GM15510 (cell line): ENCODE measurements around the gene IFT25.

Experiments
- POLR2A ChIP-seq: IDR thresholded peaks from 3 replicates; pipeline ENCODE4 v1.6.1; 2011; ENCODE audit warnings: borderline replicate concordance; ENCODE audit not compliant: insufficient read length; ENCODE audit errors: extremely low read depth

IFT25 gene

DNA sequence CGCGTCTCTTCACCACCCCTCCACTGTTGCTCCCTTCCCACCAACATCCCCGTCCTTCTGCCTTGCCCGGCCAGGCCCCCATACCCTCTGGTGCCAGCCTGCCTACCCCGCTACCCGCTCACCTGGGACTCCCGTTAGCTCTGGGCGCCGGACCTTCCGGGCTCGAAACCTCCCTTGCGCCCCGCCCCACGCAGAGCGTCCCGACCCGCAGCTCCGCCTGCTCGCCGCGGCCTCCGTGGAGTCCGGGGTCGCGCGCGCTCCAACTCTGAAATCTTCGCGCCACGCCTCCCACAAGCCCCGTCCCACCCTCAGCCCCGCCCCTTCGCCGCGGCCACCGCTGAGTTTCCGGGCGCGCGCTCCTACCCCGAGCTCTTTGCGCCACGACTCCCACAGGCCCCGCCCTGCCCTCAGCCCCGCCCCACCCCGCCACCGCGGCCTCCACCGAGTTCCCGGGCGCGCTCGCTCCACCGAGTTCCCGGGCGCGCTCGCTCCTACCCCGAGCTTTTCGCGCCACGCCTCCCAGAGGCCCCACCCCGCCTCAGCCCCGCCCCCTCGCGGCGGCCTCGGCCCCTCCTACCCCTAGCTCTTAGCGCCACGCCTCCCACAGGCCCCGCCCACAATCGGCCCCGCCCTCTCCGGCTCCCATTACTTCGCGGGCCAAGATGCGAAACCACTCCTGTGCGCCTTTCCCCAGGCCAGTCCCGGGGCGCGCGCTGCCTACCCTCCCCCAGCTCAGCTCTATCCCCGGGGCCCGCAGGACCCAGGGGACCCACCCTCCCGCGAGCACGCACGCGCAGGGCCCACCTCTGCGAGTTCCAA is at the start of gene IFT25:
IFT25 (minus strand) TSS at position 267 of the 819 bp plus-strand sequence. CDS start 5,617 bp downstream, outside the sequence.
- TF ChIP-seq POLR2A: peak; percentile 88

- TF ChIP-seq POLR2A: no peak
Observed at GRCh38 chr1:53992085-53992874, 46.8 kb upstream of the IFT25 start.

DNA sequence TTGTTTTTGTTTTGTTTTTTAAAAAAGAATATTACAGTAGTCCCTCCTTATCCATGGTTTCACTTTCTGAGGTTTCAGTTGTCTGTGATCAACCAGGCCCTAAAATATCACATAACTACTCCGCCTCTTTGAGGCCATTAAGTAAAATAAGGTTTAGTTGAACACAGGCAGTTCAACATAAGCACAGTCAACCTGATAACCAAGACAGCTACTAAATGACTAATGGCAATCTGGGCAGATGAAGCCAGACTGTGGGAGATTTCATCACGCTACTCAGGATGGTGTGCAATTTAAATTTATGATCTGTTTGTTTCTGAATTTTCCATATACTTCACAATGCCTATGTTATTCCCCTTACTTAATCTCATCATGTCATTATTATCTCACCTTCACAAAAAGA is 42.4 kb upstream of the IFT25 start:
- no peak for TF ChIP-seq POLR2A

- no peak for TF ChIP-seq POLR2A
Observed at GRCh38 chr1:53986458-53986857, 41.0 kb upstream of the IFT25 start.

DNA sequence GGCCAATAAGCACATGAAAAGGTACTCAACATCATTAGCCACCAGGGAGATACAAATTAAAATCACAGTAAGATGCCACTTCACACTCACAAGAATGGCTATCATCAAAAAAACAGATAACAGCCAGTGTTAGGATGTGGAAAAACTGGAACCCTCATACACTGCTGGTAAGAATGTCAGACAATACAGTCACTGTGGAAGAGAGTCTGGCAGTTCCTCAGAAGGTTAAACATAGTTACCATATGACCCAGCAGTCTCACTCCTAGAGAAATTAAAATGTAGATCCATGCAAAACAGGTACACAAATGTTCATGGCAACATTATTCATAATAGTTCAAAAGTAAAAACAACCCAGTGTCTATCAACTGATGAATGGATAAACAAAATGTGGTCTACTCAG is 39.2 kb upstream of the IFT25 start:
- no peak for TF ChIP-seq POLR2A

GRCh38 chr1:53982763-53983104 is 37.2 kb upstream of the IFT25 start:
- TF ChIP-seq POLR2A: no peak

- no peak for TF ChIP-seq POLR2A
Observed at GRCh38 chr1:53982034-53982762, 36.7 kb upstream of the IFT25 start.

GRCh38 chr1:53981220-53981619 is 35.7 kb upstream of the IFT25 start:
- no peak for TF ChIP-seq POLR2A

DNA sequence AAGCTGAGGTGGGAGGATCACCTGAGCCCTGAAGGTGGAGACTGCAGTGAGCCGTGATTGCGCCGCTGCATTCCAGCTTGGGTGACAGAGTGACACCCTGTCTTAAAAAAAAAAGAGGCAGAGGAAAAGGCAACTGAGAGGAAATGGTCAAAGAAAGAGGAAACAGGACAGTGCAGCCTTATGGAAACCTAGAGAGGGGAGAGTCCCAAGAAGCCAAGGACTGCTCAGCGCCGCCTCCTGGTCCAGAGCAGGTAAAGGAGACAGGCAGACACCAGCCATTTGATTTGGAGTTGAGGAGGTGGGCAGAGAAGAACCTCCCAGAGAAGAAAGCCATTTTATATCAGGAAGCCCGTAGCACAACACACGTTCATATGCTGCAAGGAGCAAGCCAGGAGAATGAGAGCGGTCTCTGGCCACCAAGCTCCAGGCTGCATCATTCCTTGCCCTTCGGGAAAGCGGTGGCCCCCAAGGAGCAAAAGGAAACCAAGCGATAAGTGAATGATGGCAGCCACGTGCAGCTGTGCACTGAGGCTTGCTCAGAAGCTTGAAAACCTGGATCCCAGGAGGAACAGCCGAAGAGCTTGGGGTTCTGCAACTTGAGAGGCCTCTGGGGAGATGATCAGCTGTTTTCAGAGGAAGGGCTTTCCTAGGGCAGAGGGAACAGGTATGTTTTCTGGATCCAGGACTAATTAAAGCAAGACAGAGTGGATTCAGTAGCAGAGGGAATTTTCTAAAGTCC is 34.4 kb upstream of the IFT25 start:
- no peak for TF ChIP-seq POLR2A

DNA sequence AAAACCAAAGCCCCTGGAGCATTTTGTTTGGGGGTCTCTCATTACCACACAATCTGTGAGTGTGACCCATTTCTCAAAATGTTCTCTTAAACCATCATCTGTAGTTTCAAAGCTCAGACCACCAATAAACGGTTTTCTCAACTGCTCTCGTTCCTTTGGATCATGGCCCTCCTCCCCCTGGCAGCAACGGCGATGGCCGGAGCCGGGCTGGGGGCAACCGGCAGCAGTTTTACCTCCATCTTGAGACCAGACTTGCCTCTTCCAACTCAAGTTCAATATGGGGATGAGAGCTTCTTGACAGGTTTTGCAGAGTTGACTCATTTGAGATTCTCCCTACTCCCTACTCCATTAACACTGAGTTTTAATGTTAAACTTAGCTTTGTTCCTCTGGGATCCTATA is 30.4 kb upstream of the IFT25 start:
- no peak for TF ChIP-seq POLR2A

- no peak for TF ChIP-seq POLR2A
Observed at GRCh38 chr1:53971718-53972117, 26.2 kb upstream of the IFT25 start.

DNA sequence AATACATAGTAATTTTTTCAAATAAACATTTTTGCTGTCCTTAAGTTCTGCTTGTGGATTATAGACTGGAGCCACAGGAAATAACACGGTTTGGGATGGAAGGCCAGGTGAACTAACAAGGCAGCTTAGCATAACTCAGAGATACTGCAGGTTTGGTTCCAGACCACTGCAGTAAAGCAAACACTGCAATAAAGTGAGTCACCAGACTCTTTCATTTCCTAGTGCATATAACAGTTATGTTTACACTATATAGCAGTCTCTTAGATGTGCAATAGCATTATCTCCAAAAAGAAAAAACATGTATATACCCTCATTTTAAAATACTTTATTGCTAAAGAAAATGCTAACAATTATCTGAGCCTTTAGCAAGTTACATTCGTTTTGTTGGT is 22.6 kb upstream of the IFT25 start:
- TF ChIP-seq POLR2A: no peak

DNA sequence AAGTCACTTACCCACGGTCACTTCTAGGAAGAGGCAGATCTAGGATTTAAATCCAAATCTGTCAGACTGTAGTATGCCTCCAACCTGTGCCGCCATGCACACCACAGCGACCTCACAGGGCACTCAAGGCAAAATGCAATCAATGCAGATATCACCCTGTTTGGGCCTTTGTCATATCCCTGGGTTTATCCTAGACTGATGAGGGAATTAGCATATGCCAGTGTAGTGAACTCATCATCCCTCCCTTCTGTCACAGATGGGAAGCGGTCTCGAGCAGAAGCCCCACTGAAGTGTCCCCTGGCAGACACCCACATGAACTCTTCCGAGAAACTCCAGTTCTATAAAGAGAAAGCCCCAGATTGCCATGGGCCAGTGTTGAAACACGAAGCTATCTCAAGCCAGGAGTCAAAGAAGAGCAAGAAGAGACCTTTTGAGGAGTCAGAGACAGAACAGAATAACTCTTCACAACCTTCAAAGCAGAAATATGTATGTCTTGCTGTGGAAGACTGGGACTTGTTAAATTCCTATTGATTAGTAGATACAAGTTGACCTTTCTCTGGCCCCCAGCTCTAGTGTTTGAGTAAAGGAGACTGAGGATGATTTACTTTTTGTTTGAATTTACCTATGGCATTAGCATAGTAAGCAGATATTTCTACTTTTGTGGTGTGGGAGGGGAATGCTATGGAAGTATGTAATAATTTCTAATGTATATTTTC is 22.1 kb upstream of the IFT25 start:
- no peak for TF ChIP-seq POLR2A

GRCh38 chr1:53966794-53967193 is 21.3 kb upstream of the IFT25 start:
- no peak for TF ChIP-seq POLR2A
